PC-9 (cell line): ENCODE results near the gene PPAN.

Experiments used
- EZH2 ChIP-seq: fragments of 200-600 bp; sonication (generic); IDR thresholded peaks from 2 replicates; pipeline ENCODE4 v1.8.0; 2017; ENCODE audit warnings: antibody characterized with exemption, low read depth
- TF ChIP-seq, protein P1 (sequence below): fragments of 200-600 bp; sonication (generic); conservative IDR thresholded peaks from 2 replicates; pipeline ENCODE4 v1.6.1; 2017; ENCODE audit warnings: mixed run types, antibody characterized with exemption, mild to moderate bottlenecking, moderate library complexity

- TF ChIP-seq, protein P1, sequence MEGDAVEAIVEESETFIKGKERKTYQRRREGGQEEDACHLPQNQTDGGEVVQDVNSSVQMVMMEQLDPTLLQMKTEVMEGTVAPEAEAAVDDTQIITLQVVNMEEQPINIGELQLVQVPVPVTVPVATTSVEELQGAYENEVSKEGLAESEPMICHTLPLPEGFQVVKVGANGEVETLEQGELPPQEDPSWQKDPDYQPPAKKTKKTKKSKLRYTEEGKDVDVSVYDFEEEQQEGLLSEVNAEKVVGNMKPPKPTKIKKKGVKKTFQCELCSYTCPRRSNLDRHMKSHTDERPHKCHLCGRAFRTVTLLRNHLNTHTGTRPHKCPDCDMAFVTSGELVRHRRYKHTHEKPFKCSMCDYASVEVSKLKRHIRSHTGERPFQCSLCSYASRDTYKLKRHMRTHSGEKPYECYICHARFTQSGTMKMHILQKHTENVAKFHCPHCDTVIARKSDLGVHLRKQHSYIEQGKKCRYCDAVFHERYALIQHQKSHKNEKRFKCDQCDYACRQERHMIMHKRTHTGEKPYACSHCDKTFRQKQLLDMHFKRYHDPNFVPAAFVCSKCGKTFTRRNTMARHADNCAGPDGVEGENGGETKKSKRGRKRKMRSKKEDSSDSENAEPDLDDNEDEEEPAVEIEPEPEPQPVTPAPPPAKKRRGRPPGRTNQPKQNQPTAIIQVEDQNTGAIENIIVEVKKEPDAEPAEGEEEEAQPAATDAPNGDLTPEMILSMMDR, result no peak
- no peak for TF ChIP-seq EZH2
These were observed 18.7 kb upstream of the PPAN start for GRCh38 chr19:10087296-10088061.
